H1 (cell line): ENCODE measurements around the gene DOCK6. TPM values are rescaled to one million over a fixed set of nuclear protein-coding genes. Genes with fewer than 3 reads are reported as not detected.

Source experiments
- CTCF ChIA-PET: fragments of 300-600 bp; sonication (Branson Sonifier 250); formaldehyde crosslinking; loops from one replicate; lab custom pipeline; 2021; ENCODE audit not compliant: partially characterized antibody; lab: Charles Lee
- POLR2A ChIA-PET: fragments of 300-600 bp; sonication (Branson Sonifier 250); formaldehyde crosslinking; loops from one replicate; lab custom pipeline; 2021; ENCODE audit warnings: inconsistent platforms; ENCODE audit not compliant: partially characterized antibody; lab: Charles Lee
- DNase-seq, 2 experiments: peaks; one replicate each; pipeline versions ENCODE4 v3.0.0 to v3.0.0-alpha.2; 2010 to 2022; ENCODE audit warnings: low spot score in 2 of 2, low read depth in 1 of 2, mixed read lengths in 1 of 2
- FAIRE-seq: peaks from 2 replicates; lab custom pipeline; 2011; peaks lifted over from hg19 to GRCh38; lab: Jason Lieb, UNC
- H2AFZ ChIP-seq: 2 replicates; pipeline ENCODE4 v1.8.1; 2012; ENCODE audit warnings: low read length, inconsistent platforms
- H2AK5ac ChIP-seq: 2 replicates; pipeline ENCODE4 v1.6.1; 2013; ENCODE audit warnings: low read depth, low read length
- H2BK120ac ChIP-seq: replicated peaks from 2 replicates; pipeline ENCODE3; 2013; ENCODE audit warnings: low read depth, low read length, inconsistent platforms
- H2BK12ac ChIP-seq: 2 replicates; pipeline ENCODE4 v1.6.1; 2013; ENCODE audit warnings: low read depth, low read length
- H2BK15ac ChIP-seq: 2 replicates; pipeline ENCODE4 v1.6.1; 2013; ENCODE audit warnings: low read length
- H2BK20ac ChIP-seq: 2 replicates; pipeline ENCODE4 v1.6.1; 2013; ENCODE audit warnings: low read length
- H2BK5ac ChIP-seq: 2 replicates; pipeline ENCODE4 v1.6.1; 2013; ENCODE audit warnings: low read depth, low read length
- H3K14ac ChIP-seq: 2 replicates; pipeline ENCODE4 v1.6.1; 2013; ENCODE audit warnings: inconsistent platforms; ENCODE audit not compliant: insufficient read length
- H3K18ac ChIP-seq: 2 replicates; pipeline ENCODE4 v1.6.1; 2013; ENCODE audit warnings: low read length; ENCODE audit errors: extremely low read depth
- H3K23ac ChIP-seq: 2 replicates; pipeline ENCODE4 v1.6.1; 2013; ENCODE audit warnings: inconsistent platforms; ENCODE audit not compliant: insufficient read length
- H3K23me2 ChIP-seq: 2 replicates; pipeline ENCODE4 v1.6.1; 2013; ENCODE audit warnings: low read depth, low read length
- H3K27ac ChIP-seq: 2 replicates; pipeline ENCODE4 v1.6.1; 2011; ENCODE audit warnings: low read depth, low read length, inconsistent platforms
- H3K27me3 ChIP-seq, 4 experiments: replicated peaks in 1 of 4; 1 replicate in 1 of 4; 2 replicates in 3 of 4; pipeline versions ENCODE4 v1.6.1 to v1.8.1; 2011 to 2013; ENCODE audit warnings: low read length in 3 of 4, mild to moderate bottlenecking in 3 of 4, inconsistent platforms in 2 of 4, mixed read lengths in 2 of 4, moderate library complexity in 1 of 4; ENCODE audit not compliant: control insufficient read depth in 3 of 4, insufficient read depth in 3 of 4; ENCODE audit errors: extremely low read depth in 1 of 4
- H3K36me3 ChIP-seq, 4 experiments: 2 replicates each; pipeline versions ENCODE4 v1.6.1 to v1.8.1; 2011 to 2013; ENCODE audit warnings: mild to moderate bottlenecking in 4 of 4, low read length in 3 of 4, moderate library complexity in 2 of 4, control low read depth in 1 of 4, inconsistent platforms in 1 of 4; ENCODE audit not compliant: insufficient read depth in 4 of 4, control insufficient read depth in 2 of 4
- H3K4ac ChIP-seq: replicated peaks from 2 replicates; pipeline ENCODE3; 2013; ENCODE audit warnings: low read length, low read depth, mixed read lengths, inconsistent platforms; ENCODE audit not compliant: insufficient read length
- H3K4me1 ChIP-seq, 4 experiments: replicated peaks in 1 of 4; 1 replicate in 1 of 4; 2 replicates in 3 of 4; pipeline versions ENCODE4 v1.6.1 to v1.8.1; 2011 to 2013; ENCODE audit warnings: low read length in 3 of 4, inconsistent platforms in 2 of 4, mixed read lengths in 1 of 4; ENCODE audit not compliant: insufficient read depth in 4 of 4, control insufficient read depth in 3 of 4
- H3K4me2 ChIP-seq, 2 experiments: 2 replicates each; pipeline versions ENCODE4 v1.6.1 to v1.8.1; 2011 to 2013; ENCODE audit warnings: low read depth in 2 of 2, low read length in 2 of 2, control low read depth in 1 of 2, inconsistent platforms in 1 of 2, mild to moderate bottlenecking in 1 of 2; ENCODE audit not compliant: insufficient read depth in 1 of 2
- H3K4me3 ChIP-seq, 4 experiments: fragments of 200-600, 300-600 bp in 1 of 4; sonication (generic), shearing (Covaris generic), sonication (Bioruptor Twin) in 1 of 4; 2 replicates each; pipeline versions ENCODE4 v1.5.1 to v1.8.1; 2011 to 2016; ENCODE audit warnings: low read length in 4 of 4, low read depth in 3 of 4, control low read depth in 2 of 4, inconsistent platforms in 2 of 4, mild to moderate bottlenecking in 2 of 4, mixed read lengths in 1 of 4, moderate library complexity in 1 of 4; ENCODE audit not compliant: insufficient read depth in 2 of 4; ENCODE audit errors: extremely low read depth in 1 of 4
- H3K56ac ChIP-seq: replicated peaks from 2 replicates; pipeline ENCODE3; 2013; ENCODE audit warnings: low read depth, mild to moderate bottlenecking, mixed read lengths, low read length, inconsistent platforms; ENCODE audit not compliant: insufficient read length
- H3K79me1 ChIP-seq: 2 replicates; pipeline ENCODE4 v1.6.1; 2013; ENCODE audit warnings: low read depth, low read length, control low read depth
- H3K79me2 ChIP-seq, 2 experiments: 2 replicates each; pipeline versions ENCODE4 v1.6.1 to v1.8.1; 2012 to 2013; ENCODE audit warnings: low read length in 2 of 2, mild to moderate bottlenecking in 2 of 2, inconsistent platforms in 1 of 2; ENCODE audit not compliant: insufficient read depth in 2 of 2, control insufficient read depth in 1 of 2
- H3K9ac ChIP-seq, 4 experiments: replicated peaks in 1 of 4; 1 replicate in 1 of 4; 2 replicates in 3 of 4; pipeline versions ENCODE4 v1.6.1 to v1.8.1; 2011 to 2013; ENCODE audit warnings: low read depth in 3 of 4, low read length in 3 of 4, control low read depth in 2 of 4, mild to moderate bottlenecking in 2 of 4, moderate library complexity in 2 of 4, inconsistent platforms in 1 of 4; ENCODE audit errors: extremely low read depth in 1 of 4
- H3K9me3 ChIP-seq, 2 experiments: 2 replicates each; pipeline versions ENCODE4 v1.6.1 to v1.8.1; 2012 to 2013; ENCODE audit warnings: mild to moderate bottlenecking in 2 of 2, moderate library complexity in 2 of 2, control low read depth in 1 of 2, inconsistent platforms in 1 of 2, low read depth in 1 of 2, low read length in 1 of 2, mixed read lengths in 1 of 2; ENCODE audit not compliant: insufficient read depth in 2 of 2
- H4K20me1 ChIP-seq, 2 experiments: replicated peaks in 1 of 2; 2 replicates each; pipeline versions ENCODE3 to v1.8.1; 2011 to 2013; ENCODE audit warnings: inconsistent platforms in 2 of 2, low read length in 2 of 2, mild to moderate bottlenecking in 1 of 2; ENCODE audit not compliant: insufficient read depth in 2 of 2, control insufficient read depth in 1 of 2
- H4K5ac ChIP-seq: 2 replicates; pipeline ENCODE4 v1.6.1; 2013; ENCODE audit warnings: low read length, low read depth, mixed read lengths, inconsistent platforms; ENCODE audit not compliant: insufficient read length
- H4K8ac ChIP-seq: 2 replicates; pipeline ENCODE4 v1.8.0; 2013; ENCODE audit warnings: mild to moderate bottlenecking, moderate library complexity, low read length, inconsistent platforms; ENCODE audit not compliant: insufficient read depth; ENCODE audit errors: extremely low read depth
- H4K91ac ChIP-seq: replicated peaks from 2 replicates; pipeline ENCODE3; 2013; ENCODE audit warnings: low read length, mixed read lengths, inconsistent platforms; ENCODE audit not compliant: insufficient read length
- BACH1 ChIP-seq: IDR thresholded peaks from 2 replicates; pipeline ENCODE4 v1.6.1; 2012; ENCODE audit warnings: low read length, improper control_type of control experiment
- HDAC2 ChIP-seq, 2 experiments: fragments of 300-600 bp in 1 of 2; sonication (generic) in 1 of 2; IDR thresholded peaks; 2 replicates each; pipeline ENCODE4 v1.6.1; 2011 to 2012; ENCODE audit warnings: low read depth in 2 of 2, low read length in 2 of 2, mild to moderate bottlenecking in 2 of 2, moderate library complexity in 2 of 2, borderline replicate concordance in 1 of 2, inconsistent platforms in 1 of 2
- MAX ChIP-seq: IDR thresholded peaks from 2 replicates; pipeline ENCODE4 v1.6.1; 2012; ENCODE audit warnings: inconsistent platforms
- RAD21 ChIP-seq, 2 experiments: IDR thresholded peaks in 1 of 2; conservative IDR thresholded peaks in 1 of 2; 2 replicates each; pipeline ENCODE4 v1.6.1; 2011; ENCODE audit warnings: low read depth in 2 of 2, low read length in 2 of 2, improper control_type of control experiment in 1 of 2, inconsistent platforms in 1 of 2, mild to moderate bottlenecking in 1 of 2, moderate library complexity in 1 of 2
- WGBS, 2 experiments: shearing (Covaris generic) in 1 of 2; methylation state at CpG; one replicate each; pipeline versions ENCODE4 v1.1.6 to v1.1.7; 2013 to 2015; ENCODE audit warnings: low lambda C conversion rate in 2 of 2, mixed read lengths in 2 of 2, inconsistent platforms in 1 of 2, low coverage in 1 of 2, missing lambda C conversion rate in 1 of 2; ENCODE audit not compliant: insufficient replicate concordance in 2 of 2, insufficient coverage in 1 of 2, insufficient read length in 1 of 2; ENCODE audit errors: extremely low coverage in 1 of 2, missing lambda C conversion rate in 1 of 2; 5-methylcytosine and 5-hydroxymethylcytosine counted together
- polyA plus RNA-seq, 7 experiments: library from polyadenylated mRNA; depleted of rRNA in 3 of 7; stranded (reverse) in 5 of 7; unstranded in 2 of 7; fragments of >200 nt in 5 of 7; fragments of 200-250 nt in 2 of 7; gene quantifications; 1 replicate in 5 of 7; 2 replicates in 1 of 7; 4 replicates in 1 of 7; pipeline versions ENCODE4 v1.2.1 to v1.2.3, GENCODE V29; 2011 to 2013; ENCODE audit warnings: missing spikeins in 2 of 7, mixed read lengths in 2 of 7
- total RNA-seq: library from RNA; stranded (reverse); fragmentation: NEBNext Ultra II Directional; extraction: Animal tissue kit (Norgen Biotek cat#: 25700); gene quantifications from 2 replicates; pipeline ENCODE4 v1.2.1, GENCODE V29; 2021
- TF ChIP-seq, protein P1 (sequence below), 3 experiments: IDR thresholded peaks; 1 replicate in 2 of 3; 2 replicates in 1 of 3; pipeline versions ENCODE4 v1.5.1 to v1.6.1; 2011; ENCODE audit warnings: low read length in 3 of 3, mild to moderate bottlenecking in 3 of 3, inconsistent platforms in 2 of 3, low read depth in 1 of 3, moderate library complexity in 1 of 3; ENCODE audit not compliant: insufficient read depth in 1 of 3; ENCODE audit errors: control extremely low read depth in 1 of 3

DOCK6 gene
- total and polyA plus RNA-seq, 2 of the 8 experiments (the other 6 are each of a cell fraction or from before 2014, with no cell fraction given) = 25.5 to 54.7 TPM

GRCh38 chr19:11227195-11227886, 35.0 kb downstream of the DOCK6 start:
- FAIRE-seq (peak; percentile 69), DNase-seq (peak; percentile 88 to 94)
- Histone ChIP-seq H3K79me1 (no peaks in the 10 kb centered on the region), H3K9ac (no peak overlapping the region), H3K18ac (no peak overlapping the region), H3K9me3 (no peaks in the 10 kb centered on the region), H3K4me3 (no peak overlapping the region), H3K36me3 (peaks cover 2 to 7% (median 5%) of the 10 kb centered on the region in 4 experiments), H3K4ac (no peak overlapping the region), H3K27me3 (no peaks in the 10 kb centered on the region), H3K14ac (no peak overlapping the region), H3K4me1 (no peaks in the 10 kb centered on the region), H2BK12ac (no peak overlapping the region), H2AK5ac (no peak overlapping the region), H4K8ac (no peak overlapping the region), H4K91ac (no peak overlapping the region), H4K20me1 (peaks cover 4 to 9% of the 10 kb centered on the region in 2 experiments), H2BK5ac (no peak overlapping the region), H3K4me2 (no peak overlapping the region), H3K27ac (no peak overlapping the region), H2BK120ac (no peak overlapping the region), H2BK20ac (no peak overlapping the region), H3K23me2 (no peaks in the 10 kb centered on the region; the same call in 1 of the 2 replicates), H3K79me2 (no peaks in the 10 kb centered on the region), H2BK15ac (no peak overlapping the region), H4K5ac (no peak overlapping the region), H2AFZ (no peak overlapping the region), H3K56ac (no peak overlapping the region), H3K23ac (no peak overlapping the region)
- TF ChIP-seq, protein P1, sequence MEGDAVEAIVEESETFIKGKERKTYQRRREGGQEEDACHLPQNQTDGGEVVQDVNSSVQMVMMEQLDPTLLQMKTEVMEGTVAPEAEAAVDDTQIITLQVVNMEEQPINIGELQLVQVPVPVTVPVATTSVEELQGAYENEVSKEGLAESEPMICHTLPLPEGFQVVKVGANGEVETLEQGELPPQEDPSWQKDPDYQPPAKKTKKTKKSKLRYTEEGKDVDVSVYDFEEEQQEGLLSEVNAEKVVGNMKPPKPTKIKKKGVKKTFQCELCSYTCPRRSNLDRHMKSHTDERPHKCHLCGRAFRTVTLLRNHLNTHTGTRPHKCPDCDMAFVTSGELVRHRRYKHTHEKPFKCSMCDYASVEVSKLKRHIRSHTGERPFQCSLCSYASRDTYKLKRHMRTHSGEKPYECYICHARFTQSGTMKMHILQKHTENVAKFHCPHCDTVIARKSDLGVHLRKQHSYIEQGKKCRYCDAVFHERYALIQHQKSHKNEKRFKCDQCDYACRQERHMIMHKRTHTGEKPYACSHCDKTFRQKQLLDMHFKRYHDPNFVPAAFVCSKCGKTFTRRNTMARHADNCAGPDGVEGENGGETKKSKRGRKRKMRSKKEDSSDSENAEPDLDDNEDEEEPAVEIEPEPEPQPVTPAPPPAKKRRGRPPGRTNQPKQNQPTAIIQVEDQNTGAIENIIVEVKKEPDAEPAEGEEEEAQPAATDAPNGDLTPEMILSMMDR (IDR thresholded peaks at IDR 0.05; ENCODE audit: control extremely low read depth in 1 of 3, insufficient read depth in 1 of 3, low read depth in 1 of 3, low read length in 3 of 3) = peak; percentile 50 to 86 (median 83)
- TF ChIP-seq RAD21 (IDR thresholded peaks at IDR 0.05 in 1 of 2, conservative IDR thresholded peaks at IDR 0.05 in 1 of 2; ENCODE audit: low read depth in 2 of 2, low read length in 2 of 2) (peak; percentile 30 to 35; a peak in 2 of 4 replicates), MAX (no peak), HDAC2 (IDR thresholded peaks at IDR 0.05; ENCODE audit: borderline replicate concordance in 1 of 2, low read depth in 2 of 2, low read length in 2 of 2) (peak in 1 of 2 experiments; percentile 89; a peak in 1 of 4 replicates), BACH1 (peak; percentile 69; the same call in 1 of the 2 replicates)
- ChIA-PET CTCF (interaction anchor here (0.6 to 2.2 kb wide), 8 partner anchors 9 to 119 kb away, joined by 3 to 10 read pairs (median 4); partner anchors contain the start of genes CCDC159 and TMEM205), POLR2A (interaction anchor here (0.6 to 1.2 kb wide), 3 partner anchors 9 to 875 kb away, joined by 3 to 5 read pairs (median 4); no protein-coding TSS in a partner anchor)
- WGBS, 2 experiments = 73% methylated on average over 13 of the region's 14 CpGs; no CpG with 5 or more reads in 1 of the 2 experiments
